ENCODE data around the gene FAHD2A. TPM values are rescaled to one million over a fixed set of nuclear protein-coding genes. Genes with fewer than 3 reads are reported as not detected.
"Not testable (repeated sequence)": the region's sequence is repeated elsewhere in the genome, so short reads cannot be mapped to it uniquely, and the experiment has no call there.

Gene FAHD2A
- total RNA-seq, 1 donor from 2014 or later = 33.7 TPM

- Histone ChIP-seq H3K27me3 (ENCODE audit: control insufficient read depth, insufficient read depth, low read length) (no peaks in the 10 kb centered on the region), H3K4me3 (ENCODE audit: low read depth, low read length) (no peak overlapping the region), H3K36me3 (ENCODE audit: control insufficient read depth, insufficient read depth, low read length) (no peaks in the 10 kb centered on the region)
- DNase-seq (ENCODE audit: low read depth) = no peak
- FAIRE-seq = no peak
- no peak for TF ChIP-seq CTCF (IDR thresholded peaks at IDR 0.05; ENCODE audit: insufficient read depth, low read length, severe bottlenecking)
Observed at GRCh38 chr2:95399061-95399460, 3.4 kb upstream of the FAHD2A start.

GRCh38 chr2:95401480-95401879 lies 1.0 kb upstream of the FAHD2A start:
- TF ChIP-seq CTCF (IDR thresholded peaks at IDR 0.05; ENCODE audit: insufficient read depth, low read length, severe bottlenecking) = no peak
- DNase-seq (ENCODE audit: low read depth) = no peak
- Histone ChIP-seq H3K36me3 (ENCODE audit: control insufficient read depth, insufficient read depth, low read length) (no peaks in the 10 kb centered on the region), H3K4me3 (ENCODE audit: low read depth, low read length) (peak overlapping the region; percentile 99), H3K27me3 (ENCODE audit: control insufficient read depth, insufficient read depth, low read length) (no peaks in the 10 kb centered on the region)
- FAIRE-seq = no peak

- not testable (repeated sequence) for H3K27me3 ChIP-seq (ENCODE audit: control insufficient read depth, insufficient read depth, low read length); FAIRE-seq; H3K36me3 ChIP-seq (ENCODE audit: control insufficient read depth, insufficient read depth, low read length)
- peak overlapping the region; percentile 99 for H3K4me3 ChIP-seq (ENCODE audit: low read depth, low read length)
- DNase-seq (ENCODE audit: low read depth) = peak; percentile 6
Observed at GRCh38 chr2:95402004-95402369, 521 bp upstream of the FAHD2A start.

GRCh38 chr2:95403204-95403721 lies 755 bp downstream of the FAHD2A start:
- peak; percentile 23 for DNase-seq (ENCODE audit: low read depth)
- peak; percentile 35 for TF ChIP-seq CTCF (IDR thresholded peaks at IDR 0.05; ENCODE audit: insufficient read depth, low read length, severe bottlenecking)
- H3K4me3 ChIP-seq (ENCODE audit: low read depth, low read length) = peak overlapping the region; percentile 99
- not testable (repeated sequence) for FAIRE-seq; H3K36me3 ChIP-seq (ENCODE audit: control insufficient read depth, insufficient read depth, low read length); H3K27me3 ChIP-seq (ENCODE audit: control insufficient read depth, insufficient read depth, low read length)

- not testable (repeated sequence) for H3K36me3 ChIP-seq (ENCODE audit: control insufficient read depth, insufficient read depth, low read length); DNase-seq (ENCODE audit: low read depth); H3K4me3 ChIP-seq (ENCODE audit: low read depth, low read length); H3K27me3 ChIP-seq (ENCODE audit: control insufficient read depth, insufficient read depth, low read length); FAIRE-seq
Observed at GRCh38 chr2:95403824-95404223, 1.3 kb downstream of the FAHD2A start.

- H3K4me3 ChIP-seq (ENCODE audit: low read depth, low read length); FAIRE-seq; DNase-seq (ENCODE audit: low read depth); H3K27me3 ChIP-seq (ENCODE audit: control insufficient read depth, insufficient read depth, low read length); H3K36me3 ChIP-seq (ENCODE audit: control insufficient read depth, insufficient read depth, low read length): not testable (repeated sequence)
Observed at GRCh38 chr2:95404676-95405075, 2.2 kb downstream of the FAHD2A start.

- not testable (repeated sequence) for H3K4me3 ChIP-seq (ENCODE audit: low read depth, low read length); H3K27me3 ChIP-seq (ENCODE audit: control insufficient read depth, insufficient read depth, low read length); H3K36me3 ChIP-seq (ENCODE audit: control insufficient read depth, insufficient read depth, low read length); FAIRE-seq; DNase-seq (ENCODE audit: low read depth)
Observed at GRCh38 chr2:95411239-95411638, 8.7 kb downstream of the FAHD2A start.

GRCh38 chr2:95414015-95414594 lies 11.6 kb downstream of the FAHD2A start:
- FAIRE-seq; H3K36me3 ChIP-seq (ENCODE audit: control insufficient read depth, insufficient read depth, low read length); H3K27me3 ChIP-seq (ENCODE audit: control insufficient read depth, insufficient read depth, low read length); H3K4me3 ChIP-seq (ENCODE audit: low read depth, low read length): not testable (repeated sequence)
- DNase-seq (ENCODE audit: low read depth) = peak; percentile 50
- peak; percentile 87 for TF ChIP-seq CTCF (IDR thresholded peaks at IDR 0.05; ENCODE audit: insufficient read depth, low read length, severe bottlenecking)

- not testable (repeated sequence) for H3K36me3 ChIP-seq (ENCODE audit: control insufficient read depth, insufficient read depth, low read length); DNase-seq (ENCODE audit: low read depth); H3K4me3 ChIP-seq (ENCODE audit: low read depth, low read length); H3K27me3 ChIP-seq (ENCODE audit: control insufficient read depth, insufficient read depth, low read length); FAIRE-seq
Observed at GRCh38 chr2:95415138-95415537, 12.6 kb downstream of the FAHD2A start.

GRCh38 chr2:95415561-95415960 lies 13.1 kb downstream of the FAHD2A start:
- H3K4me3 ChIP-seq (ENCODE audit: low read depth, low read length); FAIRE-seq; H3K27me3 ChIP-seq (ENCODE audit: control insufficient read depth, insufficient read depth, low read length); DNase-seq (ENCODE audit: low read depth); H3K36me3 ChIP-seq (ENCODE audit: control insufficient read depth, insufficient read depth, low read length): not testable (repeated sequence)
